GDM1 (cell line): Measurements from ENCODE around the gene TBL3.
"Not testable (repeated sequence)": the region's sequence is repeated elsewhere in the genome, so short reads cannot be mapped to it uniquely, and the experiment has no call there.

Experiments
- DNase-seq: peaks from one replicate; lab custom pipeline; 2025; lab: John Stamatoyannopoulos, UW

TBL3 gene

GRCh38 chr16:1971796-1972489, at the start of gene TBL3:
Gene TBL3, plus strand, starts transcription at chr16:1972053. Its CDS starts 112 bp downstream, at chr16:1972165.
- DNase-seq, result peak; percentile 97

GRCh38 chr16:1922357-1922756, 49.5 kb upstream of the TBL3 start:
- DNase-seq, result no peak

DNA sequence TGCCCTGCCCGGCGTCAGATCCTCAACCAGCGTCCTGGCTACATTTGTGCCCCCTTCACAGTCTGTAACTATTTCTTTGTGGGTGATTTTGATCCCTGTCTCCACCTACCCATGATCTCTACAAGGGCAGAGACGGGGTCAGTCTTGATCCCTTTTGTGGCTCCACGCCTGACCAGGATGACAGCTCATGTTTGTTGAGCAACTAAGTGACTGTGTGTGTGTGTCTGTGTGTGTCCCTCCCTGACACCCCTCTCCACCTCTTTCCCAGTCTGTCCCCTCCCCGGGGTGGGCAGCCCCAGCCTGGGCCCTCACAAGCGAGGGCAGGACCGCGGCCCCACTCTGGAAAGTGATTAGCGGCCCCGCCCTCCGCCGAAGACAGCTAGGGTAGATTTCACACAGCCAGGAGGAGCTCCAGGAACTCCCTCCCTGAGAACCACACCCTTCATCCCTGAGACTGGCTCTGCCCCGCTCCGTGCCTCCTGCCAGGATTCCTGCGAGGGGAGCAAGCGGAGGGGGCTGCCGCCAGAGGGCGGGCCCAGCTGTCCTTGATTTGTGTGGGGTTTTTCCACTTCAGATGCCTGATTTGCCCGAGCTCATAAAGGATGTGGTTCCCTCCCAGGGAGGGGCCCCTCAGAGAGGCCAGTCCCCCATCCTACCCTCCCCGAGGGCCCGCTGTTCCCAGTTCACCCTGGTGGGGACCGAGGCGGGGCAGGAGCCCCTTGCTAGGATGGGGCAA, 48.4 kb upstream of the TBL3 start:
- no peak for DNase-seq

GRCh38 chr16:1924095-1924494, 47.8 kb upstream of the TBL3 start:
- DNase-seq, result no peak

DNA sequence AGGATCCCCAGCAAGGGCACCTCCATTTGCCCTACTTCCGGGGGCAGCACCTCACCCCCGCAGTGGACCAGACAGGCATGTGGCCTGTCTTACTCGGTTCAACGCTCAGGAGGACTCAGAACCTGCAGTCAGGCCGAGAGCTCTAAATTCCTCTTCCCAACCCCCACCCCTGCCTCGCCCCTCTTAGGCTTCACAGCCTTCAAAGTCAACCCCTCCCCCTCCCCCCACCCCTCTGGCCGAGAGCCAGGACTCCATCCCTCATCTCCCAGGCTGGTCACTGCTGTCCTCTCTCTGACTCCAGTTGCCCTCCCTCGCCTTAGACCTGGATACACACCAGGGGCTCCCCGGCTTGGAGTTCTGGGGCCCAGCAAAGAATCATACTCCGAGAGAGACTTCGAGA, 45.6 kb upstream of the TBL3 start:
- DNase-seq, result no peak

GRCh38 chr16:1929105-1929504, 42.7 kb upstream of the TBL3 start:
- DNase-seq, result no peak

DNA sequence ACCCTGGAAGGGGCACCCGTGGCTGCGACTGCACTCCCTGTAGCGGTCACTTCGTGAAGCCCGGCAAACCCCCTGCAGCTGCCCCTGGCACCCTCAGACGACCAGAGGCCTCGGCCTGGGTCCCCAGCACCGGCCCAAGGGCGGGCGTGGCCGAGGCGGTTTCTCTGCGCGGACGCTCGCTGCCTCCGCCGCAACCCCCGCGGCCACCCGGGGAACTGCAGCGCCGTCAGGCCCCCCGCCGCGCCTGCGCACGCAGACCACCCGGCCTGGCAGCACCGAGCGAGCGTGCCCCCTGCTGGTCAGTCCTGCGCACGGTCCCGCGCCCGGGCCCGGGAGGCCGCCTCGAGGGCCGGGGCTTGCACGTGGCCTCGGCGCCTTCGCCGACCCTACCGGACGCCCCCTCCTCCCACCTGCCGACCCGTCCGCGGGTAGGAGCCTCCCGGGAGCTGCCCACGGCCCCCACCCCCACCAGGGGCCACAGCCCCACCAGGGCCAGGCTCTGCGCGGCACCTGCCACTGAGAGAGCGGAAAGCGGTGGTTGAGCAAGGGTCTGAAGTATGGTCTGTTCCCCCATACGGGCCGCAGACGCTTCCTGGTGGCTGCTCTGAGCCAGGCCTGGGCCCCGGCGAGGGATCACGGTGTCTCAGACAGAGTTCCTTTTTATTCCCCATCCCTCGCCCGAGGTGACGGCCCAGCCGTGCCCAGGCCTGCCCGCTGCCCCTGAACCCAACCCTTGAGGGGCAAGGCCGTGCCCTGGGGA, 42.1 kb upstream of the TBL3 start:
- DNase-seq, result peak; percentile 83

GRCh38 chr16:1930338-1930720, 41.5 kb upstream of the TBL3 start:
- no peak for DNase-seq

GRCh38 chr16:1932050-1933028, 39.5 kb upstream of the TBL3 start:
- DNase-seq, result no peak

- no peak for DNase-seq
Measured at GRCh38 chr16:1933097-1933661, 38.7 kb upstream of the TBL3 start.

GRCh38 chr16:1936945-1937479, 34.8 kb upstream of the TBL3 start:
- no peak for DNase-seq

GRCh38 chr16:1938316-1938715, 33.5 kb upstream of the TBL3 start:
- no peak for DNase-seq

DNA sequence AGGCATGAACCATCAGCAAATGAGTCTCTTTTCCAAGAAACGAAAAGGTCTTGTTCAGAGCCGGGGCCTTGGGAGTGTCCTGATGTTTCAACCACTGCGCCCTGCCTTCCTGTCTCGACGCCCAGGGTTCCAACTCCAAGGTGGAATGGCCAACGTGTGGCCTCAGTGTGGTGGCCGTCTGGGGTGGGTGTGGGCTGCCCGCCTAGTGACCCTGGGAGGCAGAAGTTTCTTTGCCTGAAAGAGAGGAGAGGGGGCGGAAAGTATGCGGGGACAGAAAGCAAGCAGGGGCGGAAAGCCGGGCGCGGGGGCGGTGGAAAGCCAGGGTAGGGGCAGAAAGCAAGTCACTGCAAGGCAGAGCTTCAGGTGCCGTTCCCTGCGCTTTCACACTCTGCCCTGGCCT, 32.9 kb upstream of the TBL3 start:
- no peak for DNase-seq

GRCh38 chr16:1939833-1940232, 32.0 kb upstream of the TBL3 start:
- not testable (repeated sequence) for DNase-seq

- DNase-seq, result no peak
Measured at GRCh38 chr16:1940273-1941161, 31.3 kb upstream of the TBL3 start.

GRCh38 chr16:1941162-1942046, 30.4 kb upstream of the TBL3 start:
- no peak for DNase-seq

DNA sequence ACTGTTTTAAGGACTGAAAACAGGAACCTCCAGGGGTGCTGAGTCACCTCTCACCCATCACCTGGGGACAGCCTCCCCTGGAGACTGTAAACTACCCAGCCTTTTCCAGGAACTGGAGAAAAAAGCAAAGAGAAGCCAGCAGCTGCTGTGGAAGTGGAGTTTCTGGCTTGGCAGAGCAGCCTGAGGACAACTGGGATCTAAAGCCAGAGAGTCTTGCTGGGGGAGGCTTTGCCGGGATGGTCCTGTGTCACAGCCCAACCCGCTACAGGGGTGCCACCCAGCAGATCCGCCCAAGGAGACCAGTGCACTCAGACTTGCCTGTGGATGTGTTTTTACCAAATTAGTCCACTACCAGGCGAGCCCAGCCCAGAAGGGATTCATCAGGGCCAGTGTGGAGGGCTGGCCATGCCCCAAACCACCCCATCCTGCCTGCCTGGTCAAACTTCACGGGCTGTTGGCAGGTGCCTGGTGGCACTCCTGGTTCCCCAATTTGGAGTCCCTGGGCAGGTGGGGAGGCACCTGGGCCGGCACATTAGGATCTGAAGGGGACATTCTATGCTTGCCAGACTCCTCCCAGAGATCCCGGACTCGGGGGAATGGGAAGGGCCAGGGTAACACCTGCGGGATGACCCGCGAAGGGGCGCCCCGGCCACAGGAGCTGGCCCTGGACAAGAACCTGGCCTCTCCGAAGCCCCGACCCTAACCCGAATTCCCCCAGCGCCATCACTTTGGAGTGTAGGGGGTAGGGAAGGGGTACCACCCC, 29.6 kb upstream of the TBL3 start:
- DNase-seq, result no peak
